GM15510 (cell line): ENCODE data around the gene HMGCL.

Experiments
- POLR2A ChIP-seq: IDR thresholded peaks from 3 replicates; pipeline ENCODE4 v1.6.1; 2011; ENCODE audit warnings: borderline replicate concordance; ENCODE audit not compliant: insufficient read length; ENCODE audit errors: extremely low read depth

HMGCL gene

GRCh38 chr1:23827717-23828116 lies 2.5 kb upstream of the HMGCL start:
- TF ChIP-seq POLR2A = no peak

- no peak for TF ChIP-seq POLR2A
Observed at GRCh38 chr1:23825762-23826522, 713 bp upstream of the HMGCL start.

DNA sequence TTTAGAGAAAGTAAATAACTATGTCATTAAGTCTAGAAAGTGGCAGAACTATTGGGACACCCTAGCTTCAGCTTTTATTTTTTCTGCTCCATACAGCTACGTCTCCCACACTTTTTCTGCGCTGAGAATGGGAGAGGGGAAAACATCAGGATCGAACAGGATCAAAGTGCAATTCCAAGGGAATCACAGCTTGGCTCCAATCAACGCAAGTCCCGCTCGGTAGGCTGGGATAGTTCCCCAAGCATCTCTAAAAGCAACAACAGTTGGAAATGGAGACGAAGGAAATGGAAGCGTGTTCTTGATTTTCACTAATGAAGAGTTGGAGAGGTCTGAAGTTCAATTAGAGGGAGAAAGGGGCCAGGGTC lies 536 bp downstream of the HMGCL start:
- no peak for TF ChIP-seq POLR2A

DNA sequence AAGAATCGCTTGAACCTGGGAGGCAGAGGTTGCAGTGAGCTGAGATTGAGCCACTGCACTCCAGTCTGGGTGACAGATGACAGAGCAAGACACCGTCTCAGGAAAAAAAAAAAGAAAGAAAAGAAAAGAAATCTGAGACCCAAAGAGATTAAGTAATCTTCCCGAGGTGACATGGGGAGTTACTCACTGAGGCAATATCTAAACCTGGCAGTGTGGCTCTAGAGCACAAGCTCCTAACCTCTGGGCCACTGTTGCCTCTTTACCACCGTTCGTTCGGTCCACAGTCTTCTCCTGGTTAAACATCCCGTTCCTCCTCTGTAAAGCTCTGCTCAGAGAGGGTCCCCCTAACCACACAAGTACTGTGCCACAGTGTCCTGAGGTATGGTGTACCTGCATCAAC lies 1.5 kb downstream of the HMGCL start:
- no peak for TF ChIP-seq POLR2A

DNA sequence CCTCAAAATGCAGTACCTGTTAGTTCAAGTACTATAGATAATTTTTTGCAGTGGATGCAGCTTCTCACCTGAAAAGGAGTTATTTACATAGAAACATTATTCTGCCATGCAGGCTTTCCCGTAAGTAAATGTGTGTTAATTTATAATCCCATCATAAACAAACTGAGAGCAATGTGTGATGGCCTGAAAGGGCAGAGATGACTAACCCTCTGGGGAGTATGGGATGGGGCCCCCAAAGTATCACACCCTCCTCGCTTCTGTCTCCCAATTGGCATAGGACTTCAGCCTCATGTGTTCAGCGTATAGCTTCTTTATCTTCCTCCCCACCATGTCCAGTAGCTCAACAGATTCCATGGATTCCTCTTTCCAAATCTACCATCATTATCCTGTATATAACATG lies 7.6 kb downstream of the HMGCL start:
- TF ChIP-seq POLR2A = no peak

GRCh38 chr1:23816906-23817305 lies 8.3 kb downstream of the HMGCL start:
- TF ChIP-seq POLR2A = no peak

DNA sequence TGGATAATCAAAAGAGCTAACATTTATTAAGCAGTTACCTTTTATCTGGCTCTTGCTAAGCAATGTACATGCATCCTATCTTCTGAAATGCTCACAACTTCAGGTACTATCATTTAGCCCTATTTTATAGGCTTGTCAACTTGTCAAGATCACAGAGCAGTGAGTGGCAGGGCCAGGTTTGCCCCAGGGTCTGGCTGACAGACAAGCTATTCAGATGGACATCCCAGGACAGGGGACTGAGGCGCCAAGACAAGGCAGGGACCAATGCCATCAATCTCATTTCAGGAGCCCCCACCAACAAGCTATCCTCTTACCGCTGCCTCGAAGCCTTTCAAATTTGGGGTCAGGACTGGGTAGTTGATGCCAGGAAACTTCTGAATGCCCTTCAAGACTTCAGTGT lies 8.9 kb downstream of the HMGCL start:
- TF ChIP-seq POLR2A = no peak

DNA sequence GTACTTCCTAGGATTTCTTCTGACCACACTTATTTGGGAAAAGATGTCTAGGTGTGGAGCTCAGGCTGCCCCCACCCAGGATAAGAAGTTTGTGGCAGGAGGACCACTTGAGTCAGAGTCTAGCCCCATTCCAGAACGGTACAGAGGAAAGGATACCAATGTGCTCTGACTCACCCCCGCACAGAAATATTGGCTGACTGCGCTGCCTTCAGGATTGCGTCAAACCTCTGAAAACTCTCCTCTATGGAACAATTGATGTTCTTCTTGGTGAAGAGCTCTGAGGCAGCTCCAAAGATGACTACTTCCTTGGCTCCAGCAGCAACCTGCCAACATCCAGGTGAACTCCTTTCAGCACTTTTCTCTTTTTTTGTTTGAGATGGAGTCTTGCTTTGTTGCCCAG lies 11.2 kb downstream of the HMGCL start:
- no peak for TF ChIP-seq POLR2A

DNA sequence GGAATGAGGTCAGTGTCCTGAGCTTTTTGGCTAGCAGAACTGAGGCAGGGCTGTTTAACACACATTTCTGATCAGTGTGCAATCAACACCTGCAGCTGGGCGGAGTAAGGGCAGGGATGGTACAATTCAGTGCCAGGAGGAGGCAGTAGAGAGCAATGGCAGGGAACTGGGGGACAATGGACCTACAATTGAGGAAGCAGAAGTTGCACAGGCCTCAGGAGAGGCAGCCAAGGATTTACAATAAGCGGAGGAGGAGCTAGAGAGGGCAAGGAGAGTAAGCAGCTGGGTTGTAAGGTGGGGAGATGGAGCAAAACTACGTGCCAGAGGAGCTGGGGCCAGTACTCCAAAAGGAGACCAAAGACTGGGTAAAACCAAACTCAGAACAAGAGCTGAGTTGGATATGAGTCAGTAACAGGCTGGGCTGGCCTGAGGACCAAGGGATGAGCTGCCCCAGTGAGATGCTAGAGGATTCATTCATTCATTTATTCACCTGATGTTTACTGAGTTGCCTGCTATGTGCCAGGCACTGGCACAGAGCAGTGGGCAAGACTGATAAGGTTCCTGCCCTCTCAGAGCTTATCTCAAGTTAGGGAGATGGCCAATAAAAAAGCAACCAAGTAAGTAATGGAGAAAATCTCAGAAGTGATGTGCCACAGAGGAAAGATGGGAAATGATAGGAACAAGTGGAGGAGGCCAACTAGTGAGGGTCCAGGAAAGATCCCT lies 14.2 kb downstream of the HMGCL start:
- TF ChIP-seq POLR2A = no peak

DNA sequence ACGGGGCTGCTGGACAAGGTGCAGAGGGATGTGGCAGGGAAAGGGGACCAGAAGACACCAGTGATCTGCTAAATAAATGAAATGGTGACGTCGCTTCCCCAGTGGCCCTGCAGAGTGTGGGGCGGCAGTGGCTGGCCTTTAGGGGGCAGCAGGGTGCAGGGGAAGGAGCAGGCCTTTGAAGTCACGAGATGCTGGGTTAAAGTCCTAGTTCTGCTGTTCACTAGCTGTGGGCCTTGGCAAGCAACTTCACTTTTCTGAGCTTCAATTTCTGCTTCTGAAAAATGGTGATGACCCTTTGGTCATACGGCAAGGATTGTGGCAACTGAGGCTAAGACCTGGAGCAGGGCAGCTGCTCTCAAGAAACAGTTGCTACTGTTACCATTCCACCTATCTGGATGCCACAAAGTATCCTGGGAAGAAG lies 15.5 kb downstream of the HMGCL start:
- no peak for TF ChIP-seq POLR2A

- TF ChIP-seq POLR2A = no peak
Observed at GRCh38 chr1:23807453-23807852, 17.8 kb downstream of the HMGCL start.

DNA sequence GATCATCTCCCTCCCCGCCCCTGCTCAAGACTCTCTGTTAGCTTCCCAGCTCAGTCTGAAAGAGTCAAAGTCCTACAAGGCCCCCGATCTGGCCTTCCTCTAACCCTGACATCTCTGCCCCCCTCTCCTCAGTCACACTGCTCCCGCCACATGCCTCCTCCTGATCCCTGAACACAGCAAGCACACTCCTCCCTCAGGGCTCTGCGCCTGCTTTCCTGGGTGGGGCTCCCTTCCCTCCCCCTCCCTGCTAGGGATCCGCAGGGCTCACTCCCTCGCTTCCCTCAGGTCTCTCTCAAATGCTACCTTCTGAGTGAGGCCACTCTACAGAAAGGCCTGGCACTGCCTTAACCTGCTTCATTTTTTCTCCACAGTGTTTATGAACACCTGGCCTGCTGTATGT lies 18.9 kb downstream of the HMGCL start:
- TF ChIP-seq POLR2A = no peak

GRCh38 chr1:23805025-23805424 lies 20.2 kb downstream of the HMGCL start:
- no peak for TF ChIP-seq POLR2A

DNA sequence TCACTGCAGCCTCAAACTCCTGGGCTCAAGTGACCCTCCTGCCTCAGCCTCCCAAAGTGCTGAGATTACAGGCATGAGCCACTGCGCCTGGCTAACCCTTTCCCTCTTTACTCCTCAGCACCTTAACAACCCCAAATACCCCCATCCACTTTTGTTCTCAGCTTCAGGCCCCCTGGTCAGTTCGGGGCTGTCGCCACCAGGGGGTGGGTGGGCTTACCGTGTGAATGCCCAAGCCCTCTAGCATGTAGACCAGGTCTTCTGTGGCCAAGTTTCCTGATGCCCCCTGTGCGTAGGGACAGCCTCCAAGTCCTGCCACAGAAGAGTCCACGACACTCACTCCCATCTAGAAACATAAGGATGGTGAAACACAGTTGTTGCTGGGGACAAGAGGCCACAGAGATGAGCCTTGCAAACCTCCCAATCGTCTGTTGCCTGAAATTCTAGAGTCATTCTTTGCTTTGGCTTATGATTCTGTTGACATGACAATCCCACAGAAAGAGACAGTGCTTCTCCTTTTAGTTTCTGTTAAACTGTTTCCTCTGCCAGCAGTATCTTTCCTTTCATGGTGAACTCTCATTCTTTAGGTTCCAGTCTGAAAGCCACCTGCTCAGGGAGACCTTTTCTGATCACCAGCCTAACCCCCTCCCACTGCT lies 20.9 kb downstream of the HMGCL start:
- no peak for TF ChIP-seq POLR2A

GRCh38 chr1:23803674-23804073 lies 21.6 kb downstream of the HMGCL start:
- TF ChIP-seq POLR2A = no peak

DNA sequence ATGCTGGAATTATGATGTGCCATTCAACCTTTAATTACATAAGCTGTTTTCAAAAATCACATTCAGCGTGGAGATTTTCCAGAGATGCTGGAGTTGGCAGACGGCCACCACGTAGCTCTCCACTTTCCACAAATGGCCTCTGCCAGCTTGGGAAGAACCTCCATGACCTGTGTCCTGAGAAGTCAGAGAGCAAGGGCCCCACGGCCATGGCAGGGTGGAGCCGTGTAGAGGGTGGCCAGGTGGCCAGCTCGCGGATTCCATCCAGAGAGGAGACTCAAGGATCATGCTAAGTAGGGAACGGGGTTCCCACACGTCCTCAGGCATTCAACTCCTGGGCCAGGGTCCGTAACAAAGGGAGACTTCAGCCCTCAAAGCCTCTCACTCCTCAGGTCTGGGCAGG lies 23.4 kb downstream of the HMGCL start:
- TF ChIP-seq POLR2A = no peak
